HG03280 (cell line): Measurements from ENCODE around the gene PSMA7.

ENCODE experiments used
- ATAC-seq: cut with Tn5 transposase; IDR thresholded peaks from one replicate; pipeline ENCODE4 v1.9.1; 2021; ENCODE audit warnings: mild to moderate bottlenecking, moderate library complexity; ENCODE audit not compliant: unreplicated experiment

PSMA7 gene

DNA sequence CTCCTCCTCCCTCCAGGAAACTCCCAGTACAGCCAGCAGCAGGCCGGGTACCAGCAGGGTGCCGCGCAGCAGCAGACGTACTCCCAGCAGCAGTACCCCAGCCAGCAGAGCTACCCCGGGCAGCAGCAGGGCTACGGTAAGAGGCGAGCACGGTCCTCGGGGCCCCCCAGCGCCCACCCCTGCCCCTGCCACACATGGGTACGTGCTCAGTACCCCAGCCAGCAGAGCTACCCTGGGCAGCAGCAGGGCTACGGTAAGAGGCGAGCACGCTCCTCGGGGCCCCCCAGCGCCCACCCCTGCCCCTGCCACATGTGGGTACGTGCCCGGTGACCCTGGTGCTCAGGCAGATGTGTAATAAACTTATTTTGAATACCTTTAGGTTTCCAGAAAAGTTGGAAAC lies 29.5 kb upstream of the PSMA7 start:
- ATAC-seq: no peak

DNA sequence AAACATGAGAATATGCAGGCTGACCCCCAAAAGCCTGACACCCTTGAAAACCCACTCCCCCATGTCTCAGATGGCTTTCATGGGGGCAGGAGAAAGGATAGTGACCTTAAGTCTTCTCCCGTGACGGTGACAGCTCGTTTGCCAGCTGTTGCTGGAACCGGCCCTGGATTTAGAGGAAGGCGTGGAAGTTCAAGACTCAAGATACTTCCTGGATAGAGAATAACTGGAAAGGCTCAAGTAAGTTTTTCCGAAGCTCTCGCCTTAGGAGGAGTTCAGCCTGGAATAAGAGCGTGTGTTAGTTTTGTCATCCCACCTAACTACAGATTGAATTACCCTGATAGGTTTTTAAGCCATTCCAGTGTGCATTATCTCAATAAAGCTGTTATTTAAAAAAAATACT lies 28.1 kb upstream of the PSMA7 start:
- no peak for ATAC-seq

DNA sequence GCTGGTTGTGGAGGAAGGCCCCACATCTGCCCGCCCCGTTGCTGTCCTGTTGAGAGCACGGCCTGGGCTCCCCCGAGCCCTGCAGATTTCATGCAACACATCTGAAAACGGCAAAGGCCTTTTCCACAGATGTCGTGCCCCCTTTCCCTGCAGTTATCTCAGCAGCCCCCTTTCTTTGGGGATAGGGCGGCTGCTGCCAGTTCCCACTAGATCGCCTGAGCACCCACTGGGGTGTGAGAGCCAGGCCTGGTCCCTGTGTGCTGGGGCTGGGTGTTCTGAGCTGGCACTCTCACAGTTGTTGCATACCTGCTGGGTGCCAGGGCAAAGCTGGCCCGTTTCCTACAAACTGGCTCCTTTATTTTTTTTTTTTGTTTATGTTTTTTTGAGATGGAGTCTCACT lies 27.3 kb upstream of the PSMA7 start:
- ATAC-seq: no peak

DNA sequence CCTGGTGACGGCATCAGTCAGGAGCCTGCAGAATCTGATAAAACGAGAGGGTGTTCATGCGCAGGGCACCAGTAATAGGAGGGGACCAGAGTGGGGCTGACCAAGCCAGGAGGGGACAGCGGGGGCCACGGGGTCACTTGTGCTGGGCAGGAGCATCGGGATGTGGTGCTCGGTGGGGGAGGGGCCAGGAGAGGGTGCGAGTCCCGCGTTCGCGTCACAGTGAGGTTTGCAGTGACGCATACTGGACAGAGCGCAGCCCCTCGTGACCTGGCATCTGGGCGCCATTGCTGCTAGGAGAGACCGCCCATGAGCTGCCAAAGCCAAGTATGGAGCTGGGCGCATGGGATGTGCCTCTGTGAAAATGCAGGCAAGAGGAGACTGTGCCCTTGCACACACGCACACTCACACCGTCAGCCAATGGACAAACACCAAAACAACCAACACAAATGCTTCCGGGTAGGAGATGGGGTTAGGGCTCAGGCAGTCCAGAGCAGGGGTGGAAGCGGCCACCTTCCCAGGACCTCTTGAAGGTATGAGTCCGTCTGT lies 25.8 kb upstream of the PSMA7 start:
- ATAC-seq: no peak

DNA sequence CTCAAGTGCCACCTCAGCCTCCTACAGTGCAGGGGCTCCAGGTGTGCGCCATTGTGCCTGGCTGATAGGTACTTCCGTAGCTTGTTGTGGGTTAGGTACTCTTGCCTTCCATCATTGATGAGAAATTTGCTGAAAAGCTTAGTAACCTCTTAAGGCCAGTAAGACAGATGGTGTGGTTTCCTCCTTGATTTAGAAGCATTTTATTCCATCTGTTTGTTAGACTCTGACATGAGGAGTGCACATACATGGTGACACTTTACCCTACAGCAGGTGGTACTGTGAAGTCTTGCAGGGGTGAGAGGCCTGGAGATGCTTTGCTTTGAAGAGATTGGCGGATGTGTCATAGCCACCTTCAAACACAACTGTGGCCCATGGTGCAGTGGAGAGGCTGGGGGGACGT lies 24.9 kb upstream of the PSMA7 start:
- no peak for ATAC-seq

DNA sequence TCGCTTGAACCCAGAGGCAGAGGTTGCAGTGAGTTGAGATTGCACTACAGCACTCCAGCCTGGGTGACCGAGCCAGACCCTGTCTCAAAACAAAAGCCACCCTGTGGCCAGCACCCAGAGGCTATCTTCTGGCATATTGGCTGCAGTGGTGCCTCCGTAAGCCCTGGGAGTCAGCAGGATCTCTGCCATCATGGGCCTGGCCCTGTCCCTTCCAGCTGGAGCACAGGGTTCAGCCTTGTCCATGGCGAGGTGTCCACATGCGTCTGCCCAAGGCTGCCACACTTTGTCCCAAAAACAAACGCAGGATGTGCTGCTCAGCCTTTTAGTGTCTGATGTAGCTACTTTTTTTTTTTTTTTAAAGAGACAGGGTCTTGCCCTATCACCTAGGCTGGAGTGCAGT lies 24.3 kb upstream of the PSMA7 start:
- ATAC-seq: no peak

DNA sequence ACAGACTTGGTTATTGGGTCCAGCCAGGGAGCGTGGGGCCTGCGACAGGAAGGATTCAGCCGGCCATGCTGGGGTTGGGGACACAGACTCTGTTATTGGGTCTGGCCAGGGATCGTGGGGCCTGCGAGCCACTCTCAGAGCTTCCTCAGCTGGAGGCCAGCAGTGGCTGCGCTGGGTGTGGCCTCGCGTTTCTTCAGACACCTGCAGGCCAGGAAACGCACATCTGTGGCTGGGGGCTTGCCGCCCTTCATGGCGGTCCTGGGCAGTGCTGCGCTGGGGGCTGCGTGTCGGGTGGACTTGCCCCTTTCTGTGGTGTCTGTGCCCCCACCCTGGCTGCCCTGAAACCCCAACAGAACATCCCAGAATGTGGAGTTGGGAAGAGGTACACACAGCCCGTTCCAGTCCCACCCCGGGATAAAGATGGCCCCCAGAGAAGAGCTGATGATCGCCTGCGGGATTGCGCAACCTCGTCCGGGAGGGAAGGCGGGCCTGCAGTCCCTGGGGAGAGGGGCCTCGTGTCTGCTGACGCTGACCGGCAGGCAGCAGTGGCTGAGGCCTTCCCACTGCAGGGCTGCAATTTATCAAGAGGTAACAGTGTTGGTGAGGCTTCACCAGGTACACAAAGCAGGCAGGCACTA lies 22.7 kb upstream of the PSMA7 start:
- ATAC-seq: no peak

DNA sequence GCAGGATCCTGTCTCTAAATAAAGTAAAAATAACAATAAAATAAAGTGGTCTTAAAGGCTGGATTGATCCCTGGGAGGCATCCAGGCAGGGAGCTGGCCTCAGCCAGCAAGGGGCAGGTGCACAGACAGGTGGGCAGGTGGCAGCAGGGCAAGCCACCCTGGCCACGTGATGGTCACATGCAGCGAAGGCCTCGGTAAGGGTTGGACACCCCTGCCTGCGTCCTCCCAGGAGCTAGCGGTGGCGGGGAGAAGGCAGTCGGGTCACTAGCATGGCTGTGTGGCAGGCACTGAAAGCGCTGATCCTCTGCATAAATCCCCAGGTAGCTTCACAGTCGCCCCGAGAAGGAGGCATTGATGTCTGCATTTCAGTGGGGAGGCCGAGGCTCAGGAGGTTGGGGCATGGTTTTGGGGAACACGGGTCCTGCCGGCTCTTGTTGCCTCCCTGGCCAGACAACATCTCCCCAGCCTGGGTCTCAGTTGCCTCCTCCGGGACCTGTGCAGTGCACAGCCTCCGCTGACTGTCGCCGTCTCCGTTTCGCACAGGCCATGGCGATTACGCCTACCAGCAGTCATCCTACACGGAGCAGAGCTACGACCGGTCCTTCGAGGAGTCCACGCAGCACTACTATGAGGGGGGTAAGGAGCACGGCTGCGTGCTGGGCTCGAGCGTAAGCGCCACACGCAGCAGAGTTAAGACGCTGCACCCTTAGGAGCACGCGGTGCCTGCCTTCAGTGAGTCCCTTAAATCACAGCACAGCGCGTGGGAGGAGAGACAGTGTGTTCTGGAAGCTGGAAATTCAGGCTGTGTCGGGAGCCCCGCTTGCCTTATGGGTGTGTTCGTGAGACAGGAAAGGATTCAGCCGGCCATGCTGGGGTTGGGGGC lies 21.9 kb upstream of the PSMA7 start:
- no peak for ATAC-seq

DNA sequence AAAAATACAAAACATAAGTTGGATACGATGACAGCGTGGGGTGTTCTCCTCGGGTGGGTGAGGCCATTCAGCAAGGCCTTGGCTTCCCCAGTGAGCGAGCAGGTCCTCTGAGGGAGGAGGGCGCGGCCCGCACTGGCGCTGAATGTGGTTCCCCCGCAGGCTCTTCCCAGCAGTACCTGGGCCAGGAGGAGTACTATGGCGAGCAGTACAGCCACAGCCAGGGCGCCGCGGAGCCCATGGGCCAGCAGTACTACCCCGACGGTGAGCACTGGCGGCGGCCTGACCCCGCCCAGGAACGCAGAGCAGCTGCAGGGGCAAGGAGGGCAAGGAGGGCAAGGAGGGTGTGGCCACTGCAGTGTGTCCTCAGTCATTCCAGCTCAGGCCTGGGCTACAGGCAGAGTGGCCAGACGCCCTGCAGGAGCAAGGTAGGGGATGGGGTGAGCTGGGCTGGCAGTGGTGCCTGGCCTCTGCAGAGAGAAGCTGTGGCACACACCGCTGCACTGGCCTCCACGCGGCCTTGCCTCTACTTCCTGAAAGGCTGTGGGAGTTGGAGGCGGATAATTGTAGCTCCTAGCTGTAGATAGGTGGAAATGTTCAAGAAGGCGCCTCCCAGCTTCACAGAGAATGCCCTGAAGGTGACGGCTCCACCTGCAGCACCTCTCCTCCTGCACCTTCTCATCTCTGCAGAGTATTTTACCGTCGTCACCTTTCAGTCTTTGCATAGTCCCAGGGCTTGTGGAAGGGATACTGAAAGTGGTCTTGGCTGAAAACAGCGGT lies 21.0 kb upstream of the PSMA7 start:
- ATAC-seq: no peak

DNA sequence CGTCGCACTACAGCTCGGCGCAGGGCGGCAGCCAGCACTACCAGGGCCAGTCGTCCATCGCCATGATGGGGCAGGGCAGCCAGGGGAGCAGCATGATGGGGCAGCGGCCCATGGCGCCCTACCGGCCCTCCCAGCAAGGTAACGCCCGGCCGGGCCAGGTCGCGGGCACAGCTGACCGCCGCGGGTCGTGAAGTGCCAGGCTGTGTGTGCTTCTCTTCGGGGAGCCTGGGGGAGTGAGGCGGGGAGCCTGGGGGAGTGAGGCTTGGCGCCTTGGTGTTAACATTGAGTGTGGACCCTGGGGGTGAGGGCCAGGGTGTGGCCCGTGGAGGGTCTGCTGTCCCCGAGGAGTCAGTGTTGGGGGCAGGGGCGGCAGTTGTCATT lies 20.3 kb upstream of the PSMA7 start:
- no peak for ATAC-seq

DNA sequence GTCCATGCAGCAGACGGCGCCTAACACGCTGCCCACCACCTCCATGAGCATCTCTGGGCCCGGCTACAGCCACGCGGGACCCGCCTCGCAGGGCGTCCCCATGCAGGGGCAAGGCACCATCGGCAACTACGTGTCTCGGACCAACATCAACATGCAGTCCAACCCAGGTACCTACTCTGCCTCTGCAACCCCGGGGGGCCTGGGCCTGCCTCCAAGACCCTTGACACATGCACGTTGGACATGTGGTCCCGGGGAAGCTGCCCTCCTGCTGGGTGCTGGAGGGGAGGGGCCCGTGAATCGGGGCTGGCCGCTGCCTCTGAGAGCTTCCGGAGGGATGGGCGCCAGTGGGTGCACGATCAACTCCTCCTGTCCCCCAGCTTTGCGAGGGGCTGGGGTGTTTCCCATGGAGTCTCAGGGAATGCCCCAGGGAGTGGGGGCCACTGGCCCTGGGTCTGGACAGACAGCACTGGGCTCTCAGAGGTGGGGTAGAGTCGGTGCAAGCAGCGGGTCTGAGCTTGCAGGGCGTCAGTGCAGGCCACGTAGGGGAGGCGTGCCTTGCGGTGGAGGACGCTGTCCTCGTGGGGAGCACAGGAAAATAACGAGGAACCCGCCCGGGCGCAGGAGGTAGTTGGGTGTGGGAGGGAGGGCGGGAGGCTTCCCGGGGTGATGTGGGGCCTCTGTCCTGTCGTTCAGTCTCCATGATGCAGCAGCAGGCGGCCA lies 19.7 kb upstream of the PSMA7 start:
- no peak for ATAC-seq

DNA sequence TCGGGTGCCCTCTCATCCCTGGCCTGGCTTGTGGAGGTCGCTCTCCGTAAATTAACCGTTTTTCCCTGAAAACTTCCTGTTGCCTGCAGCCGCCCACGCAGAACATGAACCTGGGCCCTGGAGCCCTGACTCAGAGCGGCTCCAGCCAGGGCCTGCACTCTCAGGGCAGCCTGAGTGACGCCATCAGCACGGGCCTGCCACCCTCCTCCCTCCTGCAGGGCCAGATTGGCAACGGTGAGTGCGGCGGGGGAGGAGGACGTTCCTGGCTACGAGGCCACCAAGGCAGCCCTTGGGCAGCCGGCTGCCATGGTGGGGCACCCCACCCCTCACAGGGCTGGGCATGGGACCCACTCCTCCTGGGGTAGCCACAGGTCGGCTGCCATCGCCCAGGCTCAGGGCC lies 18.2 kb upstream of the PSMA7 start:
- ATAC-seq: no peak

DNA sequence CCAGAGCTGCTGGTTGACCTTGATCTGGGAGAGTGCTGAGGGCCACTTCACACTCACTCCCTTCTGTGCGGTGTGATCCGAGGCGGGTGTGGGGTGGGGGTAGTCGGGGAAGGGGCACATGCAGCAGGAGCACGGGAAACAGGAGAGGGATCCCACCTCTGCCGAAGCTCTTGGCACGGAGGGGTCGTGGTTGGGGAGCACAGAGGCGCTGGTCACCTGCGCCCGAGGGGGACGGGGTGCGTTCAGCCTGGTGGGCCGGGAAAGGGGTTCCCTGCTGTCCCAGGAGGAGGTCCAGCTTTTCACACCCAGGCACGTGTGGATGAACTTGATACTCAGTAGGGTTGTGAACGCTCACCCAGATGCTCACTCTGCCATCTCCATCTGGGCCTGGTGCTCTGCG lies 17.7 kb upstream of the PSMA7 start:
- no peak for ATAC-seq

DNA sequence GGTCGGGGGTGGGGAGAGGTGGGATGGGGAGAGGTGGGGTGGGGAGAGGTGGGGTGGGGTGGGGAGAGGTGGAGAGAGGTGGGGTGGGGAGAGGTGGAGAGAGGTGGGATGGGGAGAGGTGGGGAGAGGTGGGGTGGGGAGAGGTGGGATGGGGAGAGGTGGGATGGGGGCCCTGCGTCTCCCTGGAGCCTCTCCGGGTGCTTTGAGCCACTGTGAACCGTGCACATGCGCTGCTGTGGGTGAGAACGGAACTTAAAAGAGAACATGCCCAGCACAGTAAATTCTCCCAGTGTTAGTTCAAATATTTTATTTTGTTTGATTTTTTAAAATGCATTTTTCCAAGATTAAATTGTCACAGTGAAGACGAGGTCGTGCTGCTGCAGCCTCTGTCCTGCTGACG lies 17.1 kb upstream of the PSMA7 start:
- ATAC-seq: no peak

DNA sequence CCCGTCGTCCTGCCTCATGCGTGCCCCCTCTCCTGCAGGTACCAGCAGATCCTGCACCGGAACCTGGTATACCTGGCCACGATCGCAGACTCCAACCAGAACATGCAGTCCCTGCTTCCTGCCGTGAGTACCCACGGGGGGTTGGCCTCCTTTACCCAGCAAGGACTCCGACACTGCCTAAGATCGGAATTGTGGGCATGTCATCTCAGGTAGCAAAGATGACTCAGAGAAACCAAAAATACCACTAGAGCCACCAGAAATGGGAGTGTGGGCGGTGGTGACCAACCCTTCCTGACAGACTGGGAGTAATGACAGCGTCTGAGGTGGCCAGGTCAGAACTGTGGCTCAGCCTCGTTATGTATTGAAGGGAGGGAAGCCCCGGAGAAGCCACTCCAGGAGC lies 16.6 kb upstream of the PSMA7 start:
- no peak for ATAC-seq

DNA sequence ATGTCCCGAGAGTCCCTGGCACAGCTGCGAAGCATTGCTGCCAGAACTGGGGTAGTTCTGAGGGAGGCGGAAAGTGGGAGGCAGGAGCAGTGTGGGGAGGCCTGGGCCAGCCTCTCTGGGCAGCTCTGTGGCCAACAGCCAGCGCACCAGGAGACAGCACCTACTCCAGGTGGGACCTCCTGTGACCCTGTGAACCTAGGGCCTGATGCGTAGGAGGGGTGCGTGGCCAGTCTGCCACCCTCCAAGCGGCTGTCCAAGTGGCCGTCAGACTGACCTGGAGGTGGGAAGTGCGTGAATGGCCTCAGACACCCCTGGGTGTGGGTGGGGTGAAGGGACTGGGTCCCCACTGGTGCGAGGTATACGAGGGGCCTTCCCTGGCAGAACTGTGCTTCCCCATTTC lies 15.9 kb upstream of the PSMA7 start:
- ATAC-seq: no peak

DNA sequence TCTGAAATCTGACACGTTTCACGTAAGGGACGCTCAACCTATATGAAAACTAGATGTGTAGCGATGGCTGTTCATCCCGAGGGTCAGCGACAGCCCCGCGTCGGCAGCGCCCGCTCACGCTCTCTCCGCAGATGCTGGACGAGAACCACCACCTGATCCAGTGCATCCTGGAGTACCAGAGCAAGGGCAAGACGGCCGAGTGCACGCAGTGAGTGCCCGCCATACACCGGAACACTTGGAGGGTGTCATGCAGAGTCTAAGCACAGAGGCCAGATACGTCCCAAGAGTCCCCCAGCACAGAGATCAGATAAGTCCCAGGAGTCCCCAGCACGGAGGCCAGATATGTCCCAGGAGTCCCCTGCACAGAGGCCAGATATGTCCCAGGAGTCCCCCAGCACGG lies 15.3 kb upstream of the PSMA7 start:
- ATAC-seq: no peak

DNA sequence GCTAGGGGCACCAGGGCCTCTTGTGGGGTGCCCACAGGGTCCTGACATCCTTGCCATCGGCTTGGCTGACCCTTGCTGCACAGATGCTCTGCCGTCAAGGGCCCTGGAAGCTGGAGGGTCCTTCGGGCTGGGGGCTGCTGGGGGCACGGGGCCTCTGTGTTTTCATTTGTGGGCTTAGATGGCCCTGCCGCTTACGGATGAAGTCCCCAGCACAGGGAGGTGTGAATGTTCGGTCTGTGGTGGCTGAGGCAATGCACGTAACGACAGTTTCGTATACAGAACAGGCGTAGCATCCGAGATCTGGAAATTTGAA lies 14.8 kb upstream of the PSMA7 start:
- no peak for ATAC-seq

DNA sequence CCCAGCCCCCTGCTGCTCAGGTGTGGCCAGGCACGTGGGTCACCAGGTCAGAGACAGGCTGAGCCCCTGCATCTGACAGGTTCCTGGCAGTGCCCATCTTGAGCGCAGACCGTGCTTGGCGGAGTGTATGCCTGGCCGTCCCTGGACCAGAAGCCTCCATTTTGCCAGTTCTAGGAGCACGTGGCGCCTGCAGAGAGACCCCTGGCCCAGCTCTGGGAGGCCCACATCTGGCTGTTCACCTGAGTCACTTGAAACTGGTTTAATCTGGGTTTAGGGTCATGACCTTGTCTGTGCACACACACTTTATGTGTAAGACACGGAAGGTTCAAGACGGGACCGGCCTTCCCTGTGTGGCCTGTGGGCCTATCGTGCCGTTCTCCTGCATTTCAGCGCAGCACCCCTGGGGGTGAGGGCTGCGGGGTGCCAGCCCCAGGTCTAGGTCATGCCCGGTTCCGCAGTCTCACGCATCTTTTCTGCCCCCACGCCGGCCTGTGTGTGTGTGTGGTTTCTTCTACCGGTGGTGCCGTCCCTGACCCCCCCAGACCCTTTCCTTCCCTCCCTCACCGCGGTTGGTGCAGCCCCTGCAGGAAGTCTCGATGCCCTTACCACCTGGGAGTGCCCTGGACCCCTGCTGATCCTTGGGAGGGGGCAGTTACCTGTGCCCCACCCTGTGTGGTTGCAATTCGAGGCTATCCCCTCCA lies 14.3 kb upstream of the PSMA7 start:
- ATAC-seq: no peak

DNA sequence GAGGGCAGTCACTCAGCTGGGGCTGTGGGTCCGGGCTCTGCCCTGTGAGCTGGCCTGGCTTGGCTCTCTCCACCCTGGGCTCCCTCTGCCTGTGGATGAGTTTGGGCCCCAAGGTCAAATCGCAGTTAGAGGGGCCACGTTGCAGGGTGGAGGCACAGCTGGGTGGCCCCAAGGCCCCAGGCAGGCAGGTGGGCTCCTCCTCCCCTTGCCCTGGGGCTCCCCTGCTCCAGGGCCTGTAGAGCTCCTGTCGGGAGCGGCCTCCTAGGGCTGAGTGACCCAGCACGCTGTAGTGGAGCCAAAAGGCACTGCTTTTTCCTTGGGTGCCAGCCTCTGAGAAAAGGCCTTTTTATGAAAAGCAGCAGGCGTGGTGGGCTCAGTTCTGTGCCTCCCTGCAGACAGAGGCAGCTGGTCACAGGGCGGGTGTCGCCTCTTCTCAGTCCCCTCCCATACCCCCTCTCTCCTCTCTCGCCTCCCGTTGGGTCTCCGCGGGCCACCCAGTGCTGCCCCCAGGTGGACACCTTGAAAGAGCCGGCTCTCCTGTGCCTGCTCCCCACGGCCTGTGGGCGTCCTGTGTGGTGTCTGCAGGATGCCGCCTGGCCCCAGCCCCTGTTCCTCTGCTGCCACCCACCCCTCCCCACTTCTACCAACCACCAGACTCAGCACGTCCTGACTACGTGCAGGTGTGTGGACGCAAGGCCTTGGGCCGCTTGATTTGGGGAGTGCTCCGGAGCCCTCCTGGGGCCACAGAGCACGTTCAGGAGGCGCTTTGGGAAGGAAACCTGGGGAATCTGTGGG lies 13.6 kb upstream of the PSMA7 start:
- peak; percentile 52 for ATAC-seq
